NT2/D1 (cell line): ENCODE data around the gene COBLL1.

Experiments
- SUZ12 ChIP-seq: IDR thresholded peaks from 2 replicates; pipeline ENCODE4 v1.6.1; 2011; ENCODE audit not compliant: insufficient read length, insufficient read depth; ENCODE audit errors: extremely low read depth
- YY1 ChIP-seq: IDR thresholded peaks from 2 replicates; pipeline ENCODE4 v1.6.1; 2011; ENCODE audit not compliant: insufficient read length, insufficient read depth
- ZNF274 ChIP-seq: IDR thresholded peaks from 2 replicates; pipeline ENCODE4 v1.6.1; 2011; ENCODE audit warnings: mild to moderate bottlenecking, low read depth, low read length

DNA sequence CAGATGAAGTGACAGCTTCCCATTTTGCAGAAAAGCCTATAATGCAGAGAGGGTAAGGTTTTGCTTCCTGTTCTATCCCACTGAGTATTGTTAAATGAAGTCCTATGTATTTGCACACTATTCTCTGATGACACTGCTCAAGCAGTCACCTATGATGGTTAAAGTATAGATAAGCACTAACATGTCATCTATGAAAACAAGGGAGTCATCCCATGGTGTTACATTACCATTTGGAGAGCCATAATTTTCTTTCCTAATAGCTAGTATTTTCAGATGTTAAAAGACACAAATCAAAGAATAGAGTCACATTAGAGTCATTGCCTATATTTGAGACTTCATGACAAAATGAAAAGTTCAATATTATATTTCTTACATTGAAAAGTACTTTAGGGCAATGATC lies 177.6 kb downstream of the COBLL1 start:
- TF ChIP-seq YY1: no peak
- no peak for TF ChIP-seq ZNF274
- TF ChIP-seq SUZ12: no peak
